Neutrophil (primary cell): Measurements from ENCODE around the gene COMMD1.
A peak's percentile ranks its signal among the peaks of the same experiment; 100 is the strongest.

ENCODE experiments used
- H3K27ac ChIP-seq: fragments of 200-600 bp; sonication (generic); 2 replicates; pipeline ENCODE4 v1.5.1; 2016; ENCODE audit warnings: mild to moderate bottlenecking, moderate library complexity
- H3K27me3 ChIP-seq: fragments of 200-600 bp; sonication (generic); 2 replicates; pipeline ENCODE4 v1.6.0; 2016; ENCODE audit warnings: mild to moderate bottlenecking
- H3K36me3 ChIP-seq: fragments of 200-600 bp; sonication (generic); 2 replicates; pipeline ENCODE4 v1.5.1; 2017
- H3K4me1 ChIP-seq, 2 experiments: fragments of 200-600 bp in 1 of 2; sonication (generic) in 1 of 2; 1 replicate in 1 of 2; 2 replicates in 1 of 2; pipeline versions ENCODE4 v1.5.1 to v1.6.1; 2013 to 2016; ENCODE audit warnings: low read depth in 1 of 2, low read length in 1 of 2, mild to moderate bottlenecking in 1 of 2, moderate library complexity in 1 of 2; ENCODE audit not compliant: control insufficient read depth in 1 of 2, insufficient read depth in 1 of 2
- H3K4me3 ChIP-seq, 2 experiments: fragments of 200-600 bp in 1 of 2; sonication (generic) in 1 of 2; 1 replicate in 1 of 2; 2 replicates in 1 of 2; pipeline ENCODE4 v1.5.1; 2013 to 2016; ENCODE audit warnings: low read depth in 1 of 2, low read length in 1 of 2, mild to moderate bottlenecking in 1 of 2, moderate library complexity in 1 of 2
- H3K9me3 ChIP-seq: fragments of 200-600 bp; sonication (generic); 2 replicates; pipeline ENCODE4 v1.5.1; 2016
- TF ChIP-seq, protein P1 (sequence below): fragments of 200-600 bp; sonication (generic); IDR thresholded peaks from 2 replicates; pipeline ENCODE4 v1.5.1; 2016; ENCODE audit warnings: antibody characterized with exemption

Gene COMMD1

DNA sequence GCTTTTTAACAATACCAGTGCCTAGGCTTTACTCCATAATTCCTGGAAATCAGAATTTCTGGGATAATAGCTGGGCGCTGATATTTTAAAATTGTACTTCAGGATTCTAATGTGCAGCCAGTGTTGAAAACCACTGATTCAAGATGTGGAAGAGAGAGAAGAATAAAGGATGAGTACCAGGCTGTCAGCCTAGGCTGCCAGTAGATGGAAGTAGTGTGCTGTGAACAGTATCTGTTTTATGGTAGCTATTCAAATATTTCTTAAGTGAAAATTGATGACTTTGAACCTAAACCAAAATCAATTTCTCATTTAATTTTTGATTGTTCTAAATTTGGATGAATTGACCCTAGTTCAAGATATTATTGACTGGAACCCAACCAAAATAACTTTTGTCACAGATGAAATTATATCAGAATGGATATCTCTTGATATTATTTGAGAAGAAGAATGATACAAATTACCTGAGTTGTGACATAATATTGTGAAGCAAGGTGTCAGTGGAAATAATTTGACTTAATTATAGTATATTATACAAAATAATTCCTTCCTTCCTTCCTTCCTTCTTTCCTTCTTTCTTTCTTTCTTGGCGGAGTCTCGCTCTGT is 88.0 kb downstream of the COMMD1 start:
- TF ChIP-seq, protein P1, sequence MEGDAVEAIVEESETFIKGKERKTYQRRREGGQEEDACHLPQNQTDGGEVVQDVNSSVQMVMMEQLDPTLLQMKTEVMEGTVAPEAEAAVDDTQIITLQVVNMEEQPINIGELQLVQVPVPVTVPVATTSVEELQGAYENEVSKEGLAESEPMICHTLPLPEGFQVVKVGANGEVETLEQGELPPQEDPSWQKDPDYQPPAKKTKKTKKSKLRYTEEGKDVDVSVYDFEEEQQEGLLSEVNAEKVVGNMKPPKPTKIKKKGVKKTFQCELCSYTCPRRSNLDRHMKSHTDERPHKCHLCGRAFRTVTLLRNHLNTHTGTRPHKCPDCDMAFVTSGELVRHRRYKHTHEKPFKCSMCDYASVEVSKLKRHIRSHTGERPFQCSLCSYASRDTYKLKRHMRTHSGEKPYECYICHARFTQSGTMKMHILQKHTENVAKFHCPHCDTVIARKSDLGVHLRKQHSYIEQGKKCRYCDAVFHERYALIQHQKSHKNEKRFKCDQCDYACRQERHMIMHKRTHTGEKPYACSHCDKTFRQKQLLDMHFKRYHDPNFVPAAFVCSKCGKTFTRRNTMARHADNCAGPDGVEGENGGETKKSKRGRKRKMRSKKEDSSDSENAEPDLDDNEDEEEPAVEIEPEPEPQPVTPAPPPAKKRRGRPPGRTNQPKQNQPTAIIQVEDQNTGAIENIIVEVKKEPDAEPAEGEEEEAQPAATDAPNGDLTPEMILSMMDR, result peak; percentile 13
- Histone ChIP-seq H3K9me3 (no peaks in the 10 kb centered on the region), H3K27ac (no peak overlapping the region), H3K36me3 (no peaks in the 10 kb centered on the region), H3K27me3 (no peaks in the 10 kb centered on the region), H3K4me3 (no peak overlapping the region), H3K4me1 (peaks cover 19 to 21% of the 10 kb centered on the region in 2 experiments)

DNA sequence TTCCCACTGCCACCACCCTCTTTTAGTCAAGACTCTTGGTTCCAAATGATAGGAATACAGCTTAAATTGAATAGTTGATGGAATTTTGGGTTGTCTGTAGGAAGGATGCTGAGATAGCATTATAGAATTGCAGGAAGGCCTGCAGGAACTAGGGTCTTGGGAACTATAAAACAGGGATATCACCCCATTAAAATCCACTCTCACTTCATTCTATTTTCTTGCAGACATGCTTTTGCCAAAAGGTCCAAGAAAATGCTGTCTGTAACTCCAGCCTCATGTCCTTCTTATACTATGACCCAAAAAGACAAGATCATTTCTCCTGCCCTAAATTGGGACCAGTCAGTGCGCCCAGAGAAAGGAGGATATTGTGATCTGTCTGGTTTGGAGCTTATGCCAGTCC is 89.1 kb downstream of the COMMD1 start:
- Histone ChIP-seq H3K36me3 (no peaks in the 10 kb centered on the region), H3K4me1 (peaks cover 19 to 21% of the 10 kb centered on the region in 2 experiments), H3K27ac (no peak overlapping the region), H3K9me3 (no peaks in the 10 kb centered on the region), H3K4me3 (no peak overlapping the region), H3K27me3 (no peaks in the 10 kb centered on the region)
- TF ChIP-seq, protein P1, result no peak

DNA sequence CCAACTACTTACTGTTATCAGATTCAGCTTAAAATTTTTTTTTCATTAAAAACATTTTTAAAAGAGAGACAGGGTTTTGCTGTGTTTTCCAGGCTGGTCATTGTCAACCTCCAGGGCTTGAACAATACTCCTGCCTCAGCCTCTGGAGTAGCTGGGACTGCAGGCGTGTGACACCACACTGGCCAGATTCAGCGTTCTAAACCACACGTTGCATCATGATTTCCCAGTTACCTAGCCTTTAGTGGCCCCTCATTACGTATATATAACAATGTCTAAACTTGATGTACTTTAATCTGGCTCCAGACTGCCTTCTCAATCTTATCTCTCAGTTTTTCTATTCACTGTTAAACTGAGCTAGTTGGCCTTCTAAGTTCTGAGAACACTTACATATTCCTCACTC is 89.6 kb downstream of the COMMD1 start:
- Histone ChIP-seq H3K27ac (no peak overlapping the region), H3K4me3 (no peak overlapping the region), H3K4me1 (peaks cover 19 to 21% of the 10 kb centered on the region in 2 experiments), H3K36me3 (no peaks in the 10 kb centered on the region), H3K9me3 (no peaks in the 10 kb centered on the region), H3K27me3 (no peaks in the 10 kb centered on the region)
- TF ChIP-seq, protein P1, result no peak

DNA sequence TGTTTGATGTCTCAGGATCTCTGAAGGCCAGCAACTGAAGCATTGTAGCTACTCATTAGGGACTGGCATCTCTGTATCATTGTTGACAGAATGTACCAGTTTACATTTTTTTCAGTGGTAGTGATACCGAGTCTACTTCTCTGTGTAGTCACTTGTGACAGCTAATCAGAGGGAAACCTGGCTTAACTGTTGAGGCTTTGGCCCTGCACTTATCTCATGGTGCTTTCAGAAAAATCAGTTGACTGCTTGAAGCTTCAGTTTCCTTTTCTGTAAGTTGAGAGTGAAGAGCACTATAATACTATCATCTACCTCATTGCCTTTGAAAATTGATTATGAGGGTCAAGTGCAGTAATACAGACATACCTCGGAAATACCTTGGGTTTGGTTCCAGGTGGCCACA is 90.0 kb downstream of the COMMD1 start:
- Histone ChIP-seq H3K27me3 (no peaks in the 10 kb centered on the region), H3K27ac (no peak overlapping the region), H3K36me3 (no peaks in the 10 kb centered on the region), H3K4me3 (no peak overlapping the region), H3K4me1 (peaks cover 19 to 21% of the 10 kb centered on the region in 2 experiments), H3K9me3 (no peaks in the 10 kb centered on the region)
- TF ChIP-seq, protein P1, result no peak

DNA sequence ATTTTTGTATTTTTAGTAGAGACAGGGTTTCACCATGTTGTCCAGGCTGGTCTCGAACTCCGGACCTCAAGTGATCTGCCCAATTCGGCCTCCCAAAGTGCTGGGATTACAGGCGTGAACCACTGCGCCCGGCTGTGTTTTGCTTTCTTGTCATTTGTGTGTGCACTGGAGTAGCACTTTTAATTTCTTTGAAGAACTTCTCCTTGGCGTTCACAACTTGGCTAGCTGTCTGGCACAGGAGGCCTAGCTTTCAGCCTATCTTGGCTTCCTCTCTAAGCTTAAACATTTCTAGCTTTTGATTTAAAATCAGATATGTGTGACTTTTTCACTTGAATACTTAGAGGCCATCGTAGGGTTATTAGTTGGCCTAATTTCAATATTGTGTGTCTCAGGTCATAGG is 93.0 kb downstream of the COMMD1 start:
- TF ChIP-seq, protein P1, result no peak
- Histone ChIP-seq H3K27me3 (no peaks in the 10 kb centered on the region), H3K27ac (no peak overlapping the region), H3K4me3 (no peak overlapping the region), H3K36me3 (no peaks in the 10 kb centered on the region), H3K9me3 (no peaks in the 10 kb centered on the region), H3K4me1 (peaks cover 19 to 21% of the 10 kb centered on the region in 2 experiments)
